NOMO-1 treated with dmso at 0.1 percent for 144 hours (cell line): ENCODE results near the gene PRSS36.
"Not testable (repeated sequence)": the region's sequence is repeated elsewhere in the genome, so short reads cannot be mapped to it uniquely, and the experiment has no call there.

Experiments
- DNase-seq: peaks from one replicate; lab custom pipeline; 2025; ENCODE audit not compliant: unreplicated experiment; lab: John Stamatoyannopoulos, UW

The PRSS36 gene

DNA sequence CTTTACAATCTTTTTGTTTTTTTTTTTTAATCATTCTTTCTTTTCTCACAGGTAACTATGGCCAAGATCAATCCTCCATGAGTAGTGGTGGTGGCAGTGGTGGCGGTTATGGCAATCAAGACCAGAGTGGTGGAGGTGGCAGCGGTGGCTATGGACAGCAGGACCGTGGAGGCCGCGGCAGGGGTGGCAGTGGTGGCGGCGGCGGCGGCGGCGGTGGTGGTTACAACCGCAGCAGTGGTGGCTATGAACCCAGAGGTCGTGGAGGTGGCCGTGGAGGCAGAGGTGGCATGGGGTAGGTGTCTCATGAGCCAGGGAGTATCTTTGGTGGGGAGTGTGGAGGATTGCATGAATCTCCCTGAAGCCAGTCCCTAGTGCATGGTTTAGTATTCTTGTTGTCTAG is 35.0 kb upstream of the PRSS36 start:
- DNase-seq: no peak

DNA sequence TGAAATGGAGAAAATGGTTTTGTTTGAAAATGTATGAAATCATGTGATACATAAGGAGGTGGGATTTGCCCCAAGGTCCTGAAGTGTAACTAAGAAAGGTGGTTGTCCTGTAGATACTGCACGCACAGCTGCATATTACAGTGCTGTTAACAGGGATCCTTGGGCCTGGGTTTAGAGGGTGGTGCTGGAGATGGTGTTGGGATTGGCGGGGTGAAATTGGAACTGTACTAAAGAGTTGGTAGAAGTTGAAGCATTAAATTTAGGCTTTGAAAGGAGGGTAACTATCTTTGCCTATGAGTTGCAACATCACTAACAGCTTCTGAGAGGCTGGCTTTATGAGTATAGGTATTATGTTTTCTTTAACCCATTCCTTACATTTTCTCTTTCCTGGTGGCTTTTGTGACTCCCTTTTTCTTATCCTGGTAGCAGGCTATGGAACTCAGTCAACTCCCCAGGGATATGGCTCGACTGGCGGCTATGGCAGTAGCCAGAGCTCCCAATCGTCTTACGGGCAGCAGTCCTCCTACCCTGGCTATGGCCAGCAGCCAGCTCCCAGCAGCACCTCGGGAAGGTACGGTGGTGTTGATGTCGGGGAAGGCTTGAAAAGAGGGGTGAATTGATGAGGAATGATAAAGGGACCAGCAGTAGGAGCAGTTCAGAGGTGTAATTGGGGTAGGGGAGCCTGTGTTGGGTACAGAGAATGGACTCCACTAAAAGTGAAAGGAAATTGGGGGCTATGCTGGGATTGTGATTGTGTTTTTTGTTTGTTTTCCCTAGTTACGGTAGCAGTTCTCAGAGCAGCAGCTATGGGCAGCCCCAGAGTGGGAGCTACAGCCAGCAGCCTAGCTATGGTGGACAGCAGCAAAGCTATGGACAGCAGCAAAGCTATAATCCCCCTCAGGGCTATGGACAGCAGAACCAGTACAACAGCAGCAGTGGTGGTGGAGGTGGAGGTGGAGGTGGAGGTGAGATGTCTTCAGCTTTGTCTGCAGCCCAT is 33.9 kb upstream of the PRSS36 start:
- no peak for DNase-seq

DNA sequence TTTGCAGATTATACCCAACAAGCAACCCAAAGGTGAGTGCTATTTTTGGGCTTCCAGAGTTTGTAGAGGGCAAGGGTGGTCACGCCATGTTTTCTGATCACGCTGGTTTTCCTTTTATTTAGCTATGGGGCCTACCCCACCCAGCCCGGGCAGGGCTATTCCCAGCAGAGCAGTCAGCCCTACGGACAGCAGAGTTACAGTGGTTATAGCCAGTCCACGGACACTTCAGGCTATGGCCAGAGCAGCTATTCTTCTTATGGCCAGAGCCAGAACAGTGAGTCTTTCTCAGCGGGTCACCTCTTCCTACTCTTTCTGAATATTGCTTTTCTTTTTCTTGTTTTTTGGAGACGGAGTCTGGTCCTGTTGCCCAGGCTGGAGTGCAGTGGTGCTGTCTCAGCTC is 32.5 kb upstream of the PRSS36 start:
- DNase-seq: no peak

DNA sequence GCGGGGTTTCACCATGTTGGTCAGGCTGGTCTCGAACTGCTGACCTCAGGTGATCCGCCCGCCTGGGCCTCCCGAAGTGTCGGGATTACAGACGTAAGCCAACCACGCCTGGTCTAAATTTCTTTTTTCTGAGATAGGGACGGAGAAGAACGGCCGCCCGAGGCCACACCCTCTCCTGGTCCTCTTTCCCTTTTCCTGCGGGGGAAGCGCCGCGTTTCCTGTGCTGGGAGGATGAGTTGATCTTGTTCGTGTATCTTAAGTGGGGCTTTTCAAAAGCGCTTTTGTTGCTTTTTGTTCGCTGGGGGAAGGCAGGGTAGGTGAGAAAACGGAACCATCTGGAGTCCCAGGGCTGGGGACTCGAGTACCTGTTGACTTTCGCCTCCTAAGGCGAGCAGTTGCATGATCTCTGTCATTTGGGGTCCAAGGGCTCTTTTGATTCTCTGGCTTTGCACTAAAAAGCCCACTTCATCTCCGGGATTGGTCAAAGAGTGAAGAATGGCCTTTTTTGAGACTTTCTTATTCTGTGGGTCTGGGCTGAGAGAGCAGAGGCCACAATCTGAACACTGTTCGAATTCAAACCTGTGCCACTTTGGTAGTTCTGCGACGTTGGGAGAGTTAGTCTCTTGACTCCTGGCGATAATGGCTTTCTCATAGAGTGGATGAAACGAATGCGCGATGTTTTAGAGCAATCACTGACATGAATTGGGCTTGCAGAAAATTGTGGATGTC is 31.4 kb upstream of the PRSS36 start:
- no peak for DNase-seq

DNA sequence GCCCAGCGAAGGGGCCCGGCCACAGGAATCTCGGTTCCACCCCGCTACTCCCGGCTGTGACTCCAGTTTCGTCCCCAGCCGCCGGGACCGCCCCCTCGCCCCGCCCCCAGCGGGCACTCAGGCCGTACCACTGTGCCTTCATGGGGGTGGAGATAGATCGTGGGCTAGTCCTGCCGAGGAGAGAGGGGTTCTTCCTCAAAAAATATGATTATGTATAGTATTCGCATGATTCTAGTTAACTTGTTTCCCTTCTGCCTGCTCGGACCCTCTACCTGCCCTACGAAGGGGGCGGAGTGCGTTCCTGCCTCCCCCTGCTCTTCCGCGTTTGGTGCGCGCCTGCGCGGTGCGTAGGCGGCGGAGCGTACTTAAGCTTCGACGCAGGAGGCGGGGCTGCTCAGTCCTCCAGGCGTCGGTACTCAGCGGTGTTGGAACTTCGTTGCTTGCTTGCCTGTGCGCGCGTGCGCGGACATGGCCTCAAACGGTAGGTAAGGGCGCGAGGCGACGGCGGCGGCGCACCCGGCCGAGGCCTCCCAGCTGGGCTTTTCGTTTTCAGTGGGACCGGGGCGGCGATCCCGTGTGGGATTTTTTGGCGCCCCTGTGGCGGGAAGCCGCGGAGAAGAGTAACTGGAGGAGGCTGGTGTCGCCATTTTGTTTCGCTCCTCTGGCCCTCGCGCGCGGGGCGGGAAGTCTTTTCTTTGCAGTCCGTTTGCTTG is 30.0 kb upstream of the PRSS36 start, which contains the start of gene FUS:
TSS of gene FUS (plus strand) at position 393 of the 713 bp plus-strand sequence. CDS start at position 469, 76 bp downstream.
- peak; percentile 75 for DNase-seq

DNA sequence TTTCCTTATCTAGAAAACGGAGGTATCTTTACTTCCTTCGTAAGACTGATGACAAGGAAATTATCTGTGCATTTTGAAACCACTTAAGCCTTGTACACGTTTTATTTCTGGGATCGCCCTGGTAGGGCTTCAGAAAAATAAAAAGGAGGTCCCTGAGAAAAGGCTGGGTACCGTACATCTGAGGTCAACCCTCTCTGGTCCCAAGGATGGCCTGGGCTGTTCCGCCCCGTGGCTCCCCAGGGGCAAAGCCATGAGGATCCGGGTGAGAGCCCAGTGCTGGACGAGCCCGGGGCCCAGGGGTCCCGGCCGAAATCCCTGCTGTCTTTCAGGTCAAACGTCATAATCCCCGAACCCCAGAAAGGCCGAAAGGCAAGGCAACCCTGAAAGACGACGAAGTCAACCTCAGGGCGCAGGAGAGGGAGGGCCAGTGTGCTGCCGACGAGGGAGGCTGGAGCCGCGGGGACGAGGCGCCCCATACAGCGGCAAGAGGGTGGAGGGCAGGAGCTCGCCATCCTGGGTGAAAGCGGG is 29.4 kb upstream of the PRSS36 start:
- DNase-seq: no peak

DNA sequence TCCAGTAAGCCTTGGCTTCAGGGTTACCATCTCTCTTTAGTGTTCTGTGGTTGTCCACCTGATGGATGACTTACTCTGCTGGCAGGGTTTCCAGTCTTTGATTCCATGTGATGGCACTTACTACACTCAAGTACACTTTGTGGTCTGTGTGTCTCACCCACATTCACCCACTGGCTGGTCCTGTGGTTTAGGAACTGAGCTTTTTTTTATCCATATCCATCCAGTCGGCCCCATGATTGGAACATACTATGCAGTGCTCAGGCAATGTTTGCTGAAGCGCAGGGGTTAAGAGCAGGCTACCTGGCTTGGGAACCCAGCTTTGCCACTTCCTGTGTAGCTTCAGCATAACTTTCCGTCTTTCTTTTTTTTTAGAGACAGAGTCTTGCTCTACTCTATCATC is 27.3 kb upstream of the PRSS36 start:
- DNase-seq: no peak

DNA sequence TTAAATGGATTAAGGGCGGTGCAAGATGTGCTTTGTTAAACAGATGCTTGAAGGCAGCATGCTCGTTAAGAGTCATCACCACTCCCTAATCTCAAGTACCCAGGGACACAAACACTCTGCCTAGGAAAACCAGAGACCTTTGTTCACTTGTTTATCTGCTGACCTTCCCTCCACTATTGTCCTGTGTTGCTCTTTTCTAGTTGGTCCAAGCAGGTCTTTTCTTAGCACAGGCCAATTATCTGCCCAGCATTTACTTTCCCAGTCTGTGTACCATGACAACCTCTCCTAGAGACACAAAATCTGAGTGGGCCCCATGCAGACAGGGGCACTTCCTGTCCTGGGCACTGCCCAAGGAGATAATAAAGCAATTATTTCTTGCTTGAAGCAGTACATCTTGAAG is 20.2 kb upstream of the PRSS36 start:
- DNase-seq: not testable (repeated sequence)

DNA sequence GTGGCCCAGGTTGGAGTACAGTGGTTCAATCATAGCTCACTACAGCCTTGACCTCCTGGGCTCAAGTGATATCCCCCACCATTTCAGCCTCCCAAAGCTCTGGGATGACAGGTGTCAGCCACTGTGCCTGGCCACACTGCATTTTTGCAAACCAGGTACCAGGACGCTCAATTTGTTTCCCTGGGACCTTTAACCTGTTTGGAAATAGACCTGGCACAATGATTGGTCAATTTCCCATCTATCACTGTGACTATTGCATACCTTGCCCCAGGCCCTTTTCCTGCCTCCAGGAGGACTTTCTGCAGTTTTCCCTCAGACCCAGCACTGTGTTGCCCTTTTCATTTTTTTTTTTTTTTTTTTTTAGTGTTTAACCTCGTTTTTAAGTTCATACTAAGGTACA is 19.0 kb upstream of the PRSS36 start:
- DNase-seq: no peak

DNA sequence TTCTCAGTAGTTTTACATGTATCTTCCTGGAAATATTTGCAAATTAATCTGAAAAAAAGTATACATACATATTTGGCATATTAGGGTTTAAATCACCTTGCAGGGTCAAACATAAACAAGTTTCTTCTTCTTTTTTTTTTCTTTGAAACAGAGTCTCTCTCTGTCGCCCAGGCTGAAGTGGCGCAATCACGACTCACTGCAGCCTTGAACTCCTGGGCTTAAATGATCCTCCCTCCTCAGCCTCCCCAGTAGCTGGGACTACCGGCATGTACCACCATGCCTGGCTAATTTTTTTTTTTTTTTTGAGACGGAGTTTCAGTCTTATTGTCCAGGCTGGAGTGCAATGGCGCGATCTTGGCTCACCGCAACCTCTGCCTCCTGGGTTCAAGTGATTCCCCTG is 17.4 kb upstream of the PRSS36 start:
- no peak for DNase-seq

DNA sequence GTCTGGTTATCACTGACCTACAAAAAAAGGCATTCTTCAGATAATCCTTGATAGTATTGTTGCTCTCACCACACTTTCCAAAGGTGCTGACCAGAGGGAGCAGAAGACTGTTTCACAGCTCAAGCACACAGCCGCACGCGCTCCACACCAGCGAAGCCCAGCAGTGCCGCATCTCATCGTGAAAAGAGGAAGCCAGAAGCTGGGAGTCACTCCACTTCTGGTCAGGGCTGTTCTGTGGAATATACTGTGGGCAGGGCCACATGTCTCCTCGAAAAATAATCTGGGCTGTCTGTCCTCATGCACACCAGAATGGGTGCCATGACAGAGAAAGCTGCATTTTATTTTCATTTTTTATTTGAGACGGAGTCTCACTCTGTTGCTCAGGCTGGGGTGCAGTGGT is 7.3 kb upstream of the PRSS36 start:
- DNase-seq: peak; percentile 50

DNA sequence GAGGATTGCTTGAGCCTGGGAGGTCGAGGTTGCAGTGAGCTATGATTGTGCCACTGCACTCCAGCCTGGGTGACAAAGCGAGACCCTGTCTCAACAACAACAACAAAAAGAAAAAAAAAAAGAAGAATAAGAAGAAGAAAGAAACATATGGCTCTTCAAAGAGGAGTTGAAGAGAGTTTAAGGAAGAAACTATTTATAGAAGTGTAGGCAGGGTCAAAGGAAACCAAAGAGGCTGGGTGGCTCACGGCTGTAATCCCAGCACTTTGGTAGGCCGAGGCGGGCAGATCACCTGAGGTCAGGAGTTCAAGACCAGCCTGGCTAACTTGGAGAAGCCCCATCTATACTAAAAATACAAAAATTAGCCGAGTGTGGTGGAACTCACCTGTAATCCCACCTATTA is 1.1 kb upstream of the PRSS36 start:
- not testable (repeated sequence) for DNase-seq

DNA sequence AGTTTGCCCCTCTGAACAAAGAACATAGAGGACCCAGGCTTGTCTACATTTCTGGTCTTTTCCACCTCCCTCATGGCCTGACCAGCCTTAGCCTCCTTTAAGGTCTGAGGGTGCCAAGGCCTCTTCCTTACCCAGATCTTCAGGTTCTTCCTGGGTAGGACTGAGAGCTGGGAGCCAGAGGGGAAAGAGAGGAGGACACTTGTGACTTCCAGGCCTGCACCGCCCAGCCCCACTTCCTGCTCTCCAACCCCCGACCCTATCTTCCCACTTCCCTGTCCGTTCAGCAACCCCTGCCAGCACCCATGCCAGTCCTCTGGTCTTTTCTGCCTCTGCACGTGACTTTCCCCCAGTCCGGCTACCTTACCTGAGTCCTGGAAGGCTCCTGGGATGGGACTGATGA is 534 bp downstream of the PRSS36 start:
- DNase-seq: no peak

DNA sequence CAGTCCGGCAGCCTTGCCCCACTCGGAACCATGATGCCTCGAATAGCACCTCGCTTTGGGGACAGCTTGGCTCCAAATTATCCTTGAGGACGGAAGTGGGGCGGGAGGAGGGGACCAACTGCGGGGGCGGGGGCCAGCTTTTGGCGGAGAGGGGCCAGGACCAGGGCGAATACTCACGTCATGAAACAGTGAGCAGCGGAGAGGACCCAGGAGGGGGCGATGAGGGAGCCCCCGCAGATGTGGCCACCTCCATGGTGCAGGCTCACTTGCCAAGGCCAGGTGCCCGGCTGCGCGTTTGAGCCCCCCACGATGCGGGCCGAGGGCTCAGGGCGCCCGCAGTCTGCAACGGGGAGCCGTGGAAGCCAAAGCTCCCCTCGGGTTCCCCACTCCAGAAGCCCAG is 970 bp downstream of the PRSS36 start:
- no peak for DNase-seq

DNA sequence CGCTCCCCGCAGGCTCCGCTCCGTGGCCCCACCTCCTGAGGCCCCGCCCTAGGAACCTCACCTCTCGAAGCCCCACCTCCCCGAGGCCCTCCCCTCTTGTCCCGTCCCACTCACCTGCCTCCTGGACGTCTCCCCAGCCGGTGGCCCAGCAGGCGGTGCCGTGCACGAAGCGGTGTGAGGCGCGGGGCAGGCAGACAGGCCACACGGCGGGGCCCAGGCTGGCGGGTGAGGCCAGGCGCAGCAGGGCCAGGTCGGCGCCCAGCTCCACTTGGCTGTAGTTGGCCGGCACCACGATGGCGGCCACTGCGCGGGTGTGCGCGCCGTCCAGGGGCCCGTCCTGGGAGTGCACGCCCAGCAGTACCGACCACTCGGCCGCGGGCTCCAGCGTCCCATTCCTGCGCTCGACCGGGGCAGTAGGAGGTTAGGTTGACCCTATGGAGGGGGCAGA is 1.6 kb downstream of the PRSS36 start:
- no peak for DNase-seq

DNA sequence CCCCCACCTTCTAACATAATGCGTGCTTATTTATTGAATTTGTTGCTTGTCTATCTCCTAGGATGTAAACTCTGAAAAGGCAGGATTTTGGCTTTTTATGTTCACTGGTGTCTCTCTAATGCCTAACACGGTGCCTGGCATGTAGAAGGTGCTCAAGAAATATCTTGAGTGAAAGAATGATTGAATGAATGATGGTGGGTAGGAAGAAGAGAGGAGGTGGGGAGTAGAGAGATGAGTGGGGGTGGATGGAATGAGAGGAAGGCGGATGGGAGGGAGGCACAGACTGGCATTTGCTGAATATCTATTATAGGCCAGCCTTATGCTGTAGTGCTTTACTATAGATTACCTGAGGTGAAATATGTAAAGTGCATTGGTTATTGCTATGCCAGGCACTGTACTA is 2.3 kb downstream of the PRSS36 start:
- DNase-seq: no peak

DNA sequence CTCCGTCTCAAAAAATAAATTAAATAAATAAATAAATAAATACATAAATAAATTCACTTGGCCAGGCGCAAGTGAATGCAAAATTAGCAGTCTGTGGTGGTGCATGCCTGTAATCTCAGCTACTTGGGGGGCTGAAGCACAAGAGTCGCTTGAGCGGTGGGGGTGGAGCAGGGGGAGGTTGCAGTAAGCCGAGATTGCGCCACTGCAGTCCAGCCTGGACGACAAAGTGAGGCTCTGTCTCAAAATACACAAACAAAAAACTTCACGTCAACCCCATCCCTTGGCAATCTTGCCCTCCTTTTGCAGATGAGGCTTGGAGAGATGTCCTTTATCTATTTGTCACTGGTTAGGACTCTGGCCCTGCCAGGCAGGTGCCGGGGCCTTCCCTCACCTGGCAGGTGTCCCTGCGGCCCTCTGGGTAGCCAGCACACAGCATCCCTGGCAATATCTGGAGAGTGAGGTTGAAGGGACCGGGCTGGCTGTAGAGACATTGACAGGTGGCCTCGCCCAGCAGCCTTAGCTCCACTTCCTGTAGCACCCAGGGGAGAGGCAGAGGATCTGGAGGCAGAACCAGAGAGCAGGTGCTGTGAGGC is 4.4 kb downstream of the PRSS36 start:
- DNase-seq: no peak

DNA sequence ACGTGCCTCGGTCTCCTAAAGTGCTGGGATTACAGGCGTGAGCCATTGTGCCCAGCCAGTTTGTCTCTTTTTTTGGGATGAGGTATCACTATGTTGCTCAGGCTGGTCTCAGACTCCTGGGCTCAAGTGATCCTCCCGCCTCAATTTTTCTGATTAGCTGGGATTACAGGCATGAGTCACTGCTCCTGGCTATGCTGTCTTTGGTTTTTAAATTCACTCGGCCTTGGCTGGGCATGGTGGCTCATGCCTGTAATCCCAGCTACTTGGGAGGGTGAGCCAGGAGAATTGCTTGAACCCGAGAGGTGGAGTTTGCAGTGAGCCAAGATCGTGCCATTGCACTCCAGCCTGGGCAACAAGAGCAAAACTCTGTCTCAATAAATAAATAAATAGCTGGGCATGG is 5.4 kb downstream of the PRSS36 start:
- DNase-seq: not testable (repeated sequence)

DNA sequence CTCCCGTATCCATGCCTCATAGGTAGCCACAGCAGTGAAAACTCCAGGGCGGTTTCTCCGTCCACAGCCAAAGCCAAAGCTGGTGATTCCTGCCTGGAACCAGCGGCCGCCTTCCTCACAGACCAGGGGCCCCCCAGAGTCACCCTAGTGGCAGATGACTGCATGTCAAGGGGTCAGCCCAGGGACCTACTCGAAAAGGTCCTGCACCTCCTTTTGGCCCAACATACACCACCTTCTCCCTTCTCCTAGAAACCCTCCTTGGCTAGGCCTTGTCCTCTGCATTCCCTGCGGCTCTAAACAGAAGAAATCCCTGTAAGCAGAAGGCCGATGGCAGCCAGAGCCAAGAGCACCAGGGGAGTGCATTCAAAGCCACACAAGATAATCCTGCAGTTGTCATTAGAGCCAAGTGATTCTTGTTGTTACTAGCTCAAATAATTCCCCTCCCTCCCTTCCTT is 6.1 kb downstream of the PRSS36 start:
- DNase-seq: no peak

DNA sequence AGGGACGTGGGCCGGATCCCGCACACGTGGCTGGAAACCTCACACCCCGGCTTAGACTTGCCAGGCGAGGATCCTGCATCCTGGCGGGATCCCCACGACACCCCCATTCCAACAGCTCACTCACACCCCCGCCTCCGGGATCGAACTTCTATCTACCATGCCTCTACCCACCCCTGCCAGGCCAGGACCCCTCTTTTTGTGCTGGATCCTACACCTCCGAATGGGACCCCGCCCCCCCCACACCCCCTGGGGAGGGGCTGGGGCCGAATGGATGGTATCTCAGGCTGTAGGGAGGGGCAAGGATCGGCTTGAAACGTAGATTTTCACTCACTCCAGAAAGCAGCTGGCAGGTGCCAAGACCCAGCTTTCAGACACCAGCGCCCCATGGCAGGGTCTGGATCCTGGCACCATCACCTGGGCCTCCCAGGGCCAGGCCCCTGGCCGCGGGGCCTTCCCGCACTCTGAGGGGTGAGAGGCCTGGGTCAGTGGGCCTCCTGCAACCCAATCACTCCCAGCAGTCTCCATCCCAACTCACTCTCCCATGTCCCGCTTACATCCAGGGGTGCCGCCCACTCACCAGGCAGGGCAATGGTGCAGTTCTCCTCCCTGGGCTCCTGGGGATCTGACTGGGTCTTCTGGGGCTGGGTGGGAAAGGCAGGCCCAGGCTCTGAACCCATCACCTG is 6.7 kb downstream of the PRSS36 start:
- no peak for DNase-seq
